IPS DF 19.7 (cell line): ENCODE measurements around the gene TAF5.
"Not testable (repeated sequence)": the region's sequence is repeated elsewhere in the genome, so short reads cannot be mapped to it uniquely, and the experiment has no call there.

Source experiments
- DNase-seq: peaks from one replicate; pipeline ENCODE4 v3.0.0-alpha.2; 2013; ENCODE audit warnings: low read depth, low spot score

The TAF5 gene

DNA sequence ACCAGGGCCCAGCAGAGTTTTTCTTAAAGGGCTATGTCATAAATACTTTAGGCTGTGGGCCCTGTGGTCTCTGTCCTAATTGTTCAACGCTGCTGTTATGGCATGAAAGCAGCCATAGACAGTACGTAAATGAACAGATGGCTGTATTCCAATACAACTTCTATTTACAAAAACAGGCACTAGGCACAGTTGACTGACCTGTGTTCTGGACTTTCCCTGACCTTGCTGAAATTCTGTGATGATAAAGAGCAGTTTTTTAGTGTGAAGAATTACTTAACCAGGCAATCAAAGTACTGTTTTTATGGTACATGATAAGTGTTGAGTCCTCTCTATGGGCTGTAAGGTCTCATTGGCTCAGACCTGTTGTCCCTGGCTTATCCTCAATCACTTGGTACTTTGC is 45.8 kb downstream of the TAF5 start:
- no peak for DNase-seq

GRCh38 chr10:103415581-103415980 is 47.8 kb downstream of the TAF5 start:
- DNase-seq: no peak

DNA sequence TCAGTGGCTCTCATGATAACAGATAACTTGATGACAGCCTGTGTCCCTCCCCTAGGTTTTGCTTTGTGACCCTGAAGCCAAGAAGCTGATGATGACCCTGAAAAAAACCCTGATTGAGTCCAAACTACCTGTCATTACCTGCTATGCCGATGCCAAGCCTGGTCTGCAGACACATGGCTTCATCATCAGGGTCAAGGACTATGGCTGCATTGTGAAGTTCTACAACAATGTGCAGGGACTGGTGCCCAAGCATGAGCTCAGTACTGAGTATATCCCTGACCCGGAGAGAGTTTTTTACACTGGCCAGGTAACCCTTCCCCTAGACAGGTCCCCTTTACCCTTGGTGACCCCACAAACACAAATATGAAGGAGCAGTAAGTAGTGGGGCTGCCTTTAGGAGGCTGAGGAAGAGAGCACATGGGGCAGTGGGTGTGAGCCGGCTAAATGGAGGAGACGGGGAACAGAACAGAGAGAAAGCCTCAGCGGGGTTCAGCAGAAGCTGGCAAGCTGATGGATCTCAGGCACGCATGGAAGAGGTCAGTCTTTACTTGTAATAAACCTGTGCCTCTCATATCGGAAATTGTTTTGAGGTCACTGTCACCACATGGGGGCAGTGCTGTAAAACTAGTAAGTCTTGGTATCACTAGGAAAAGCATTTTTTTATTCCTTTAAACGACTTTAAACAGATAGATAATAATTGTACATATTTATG is 48.8 kb downstream of the TAF5 start:
- no peak for DNase-seq

GRCh38 chr10:103417148-103417469 is 49.3 kb downstream of the TAF5 start:
- DNase-seq: not testable (repeated sequence)

- no peak for DNase-seq
Measured at GRCh38 chr10:103417601-103418000, 49.8 kb downstream of the TAF5 start.

- DNase-seq: no peak
Measured at GRCh38 chr10:103419101-103419500, 51.3 kb downstream of the TAF5 start.

- DNase-seq: no peak
Measured at GRCh38 chr10:103423748-103424147, 56.0 kb downstream of the TAF5 start.

GRCh38 chr10:103427866-103428265 is 60.1 kb downstream of the TAF5 start:
- no peak for DNase-seq

DNA sequence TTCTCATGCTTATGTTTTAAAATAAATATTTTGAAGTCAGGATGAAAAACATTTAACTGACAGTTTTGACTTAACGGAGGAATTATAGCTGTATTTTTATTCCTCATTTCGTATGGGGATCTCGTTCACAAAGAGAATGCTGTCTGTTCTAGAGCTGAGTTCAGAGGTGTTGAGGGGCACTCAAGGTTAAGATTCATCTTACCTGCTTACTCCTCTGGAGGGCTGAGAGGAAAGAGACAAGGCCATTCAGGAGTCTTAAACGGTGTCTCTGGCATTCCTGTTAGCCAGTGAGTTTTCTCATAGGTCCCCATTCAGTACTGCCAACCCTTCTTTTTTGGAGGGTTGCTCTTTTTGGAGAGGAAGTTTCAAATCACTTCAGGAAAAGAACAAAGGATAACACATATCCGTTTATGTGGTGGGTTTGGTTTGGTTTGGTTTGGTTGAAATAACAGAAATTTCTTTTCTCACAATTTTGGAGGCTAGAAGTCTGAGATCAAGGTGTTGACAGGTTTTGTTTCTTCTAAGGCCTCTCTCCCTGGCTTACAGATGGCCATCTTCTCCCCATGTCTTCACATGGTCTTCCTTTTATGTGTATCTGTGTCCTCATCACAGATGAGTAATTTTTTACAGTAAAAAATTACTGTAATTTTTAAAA is 61.3 kb downstream of the TAF5 start:
- no peak for DNase-seq

GRCh38 chr10:103429647-103430046 is 61.9 kb downstream of the TAF5 start:
- no peak for DNase-seq

- no peak for DNase-seq
Measured at GRCh38 chr10:103431902-103432301, 64.1 kb downstream of the TAF5 start.

- no peak for DNase-seq
Measured at GRCh38 chr10:103433858-103434257, 66.1 kb downstream of the TAF5 start.
